ENCODE data around the gene GALNT16. TPM values are rescaled to one million over a fixed set of nuclear protein-coding genes. Genes with fewer than 3 reads are reported as not detected.
"Not testable (repeated sequence)": the region's sequence is repeated elsewhere in the genome, so short reads cannot be mapped to it uniquely, and the experiment has no call there.

Gene GALNT16
- total RNA-seq, 1 experiment from 2014 or later, result 8.6 TPM

- no peak overlapping the region for H3K27ac ChIP-seq
- H3K4me3 ChIP-seq, result no peak overlapping the region
- H3K27me3 ChIP-seq, result no peaks in the 10 kb centered on the region
- DNase-seq, result no peak
- H3K4me1 ChIP-seq, result no peaks in the 10 kb centered on the region; the same call in 1 of the 2 replicates
- H3K36me3 ChIP-seq, result peaks cover 83% of the 10 kb centered on the region
- H3K9me3 ChIP-seq (replicated peaks), result no peaks in the 10 kb centered on the region
Measured at GRCh38 chr14:69387311-69387710, 127.4 kb downstream of the GALNT16 start.

DNA sequence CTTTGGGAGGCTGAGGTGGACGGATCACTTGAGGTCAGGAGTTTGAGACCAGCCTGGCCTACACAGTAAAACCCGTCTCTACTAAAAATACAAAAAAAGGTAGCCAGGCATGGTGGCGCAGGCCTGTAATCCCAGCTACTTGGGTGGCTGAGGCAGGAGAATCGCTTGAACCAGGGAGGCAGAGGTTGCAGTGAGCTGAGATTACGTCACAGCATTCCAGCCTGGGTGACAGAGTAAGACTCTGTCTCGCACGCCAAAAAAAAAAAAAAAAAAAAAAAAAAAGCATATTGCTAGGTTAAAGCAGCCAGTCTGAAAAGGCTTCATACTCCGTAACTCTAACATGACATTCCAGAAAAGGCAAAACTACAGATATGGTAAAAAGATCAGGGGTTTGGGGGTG, 131.4 kb downstream of the GALNT16 start:
- H3K27ac ChIP-seq; H3K4me3 ChIP-seq; H3K27me3 ChIP-seq; DNase-seq; H3K9me3 ChIP-seq (replicated peaks); H3K4me1 ChIP-seq: not testable (repeated sequence)
- peaks cover 84% of the 10 kb centered on the region for H3K36me3 ChIP-seq

- DNase-seq, result no peak
- Histone ChIP-seq H3K4me3 (no peak overlapping the region), H3K27me3 (no peaks in the 10 kb centered on the region), H3K27ac (no peak overlapping the region), H3K4me1 (peaks cover 4% of the 10 kb centered on the region), H3K36me3 (peaks cover 82% of the 10 kb centered on the region), H3K9me3 (replicated peaks) (no peaks in the 10 kb centered on the region)
Measured at GRCh38 chr14:69392481-69392880, 132.5 kb downstream of the GALNT16 start.

DNA sequence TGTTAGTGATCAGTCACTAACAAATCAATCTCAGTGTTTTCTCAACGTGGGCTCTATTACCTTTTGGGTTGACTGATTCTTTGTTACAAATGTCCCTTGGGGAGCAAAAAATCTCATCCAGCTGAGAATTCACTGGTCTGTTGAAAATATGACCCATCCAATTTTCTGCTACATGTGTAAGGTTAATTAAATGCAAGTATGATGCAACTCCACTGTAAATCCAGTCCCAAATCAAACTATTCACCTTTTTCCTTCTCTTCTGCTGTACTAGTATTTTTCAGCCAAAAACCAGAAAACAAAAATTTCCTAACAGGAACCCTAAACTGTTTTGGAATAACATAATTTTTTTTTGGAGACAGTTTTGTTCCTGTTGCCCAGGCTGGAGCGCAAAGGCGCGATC, 136.0 kb downstream of the GALNT16 start:
- DNase-seq, result no peak
- H3K36me3 ChIP-seq, result peaks cover 59% of the 10 kb centered on the region
- H3K27me3 ChIP-seq, result no peaks in the 10 kb centered on the region
- no peak overlapping the region for H3K27ac ChIP-seq
- no peak overlapping the region for H3K4me3 ChIP-seq
- peaks cover 7% of the 10 kb centered on the region for H3K4me1 ChIP-seq
- H3K9me3 ChIP-seq (replicated peaks), result no peaks in the 10 kb centered on the region

DNA sequence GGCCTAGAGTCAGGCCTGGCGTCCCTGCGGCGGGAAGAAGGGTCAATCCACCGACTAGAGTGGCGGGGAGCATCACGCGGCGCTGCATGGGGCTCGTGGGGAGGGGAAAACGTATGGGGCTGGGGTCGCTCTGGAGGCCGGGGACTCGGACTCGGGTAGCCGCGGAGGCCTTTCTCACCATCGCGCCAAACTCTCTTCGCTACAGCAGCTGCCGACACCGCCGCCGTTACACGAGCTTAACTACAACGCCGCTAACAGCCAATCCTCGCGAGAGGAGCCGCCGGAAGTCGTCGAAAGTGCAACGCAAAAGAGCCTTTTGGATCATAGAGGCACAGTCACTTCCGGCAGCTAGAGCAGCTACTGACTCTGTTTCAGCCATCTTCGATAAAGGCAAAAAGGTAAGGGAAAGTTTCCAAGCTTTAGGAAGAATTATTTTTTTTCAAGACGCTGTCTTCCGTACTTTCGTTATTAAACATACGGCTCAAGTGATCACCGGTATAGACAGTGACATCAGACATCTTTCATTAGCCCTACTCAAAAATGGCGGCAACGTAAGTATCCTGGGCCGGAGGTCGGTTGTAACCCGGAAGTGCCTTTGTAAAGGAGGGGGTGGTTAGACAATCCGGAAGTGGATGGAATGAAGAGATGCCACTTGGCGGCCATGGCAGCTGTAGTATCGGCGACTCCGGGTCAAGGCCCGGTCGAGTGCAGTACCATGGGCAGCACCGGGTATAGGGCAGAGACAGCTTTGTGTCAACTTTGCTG, 138.3 kb downstream of the GALNT16 start, which contains the start of the genes ERH and SLC39A9:
Gene ERH (minus strand): TSS at position 247 of the 765 bp plus-strand sequence. CDS start 66 bp downstream, at position 181.
Gene SLC39A9 (plus strand): TSS at position 640 of the 765 bp plus-strand sequence. CDS start 678 bp downstream, outside the sequence.
- DNase-seq, result peak; percentile 95 to 97
- H3K27ac ChIP-seq, result peak within 1 kb of the TSS; percentile 97
- H3K36me3 ChIP-seq, result peaks cover 45% of the 10 kb centered on the region
- no peaks in the 10 kb centered on the region for H3K9me3 ChIP-seq (replicated peaks)
- peak within 1 kb of the TSS; percentile 98 for H3K4me3 ChIP-seq
- peaks cover 13% of the 10 kb centered on the region for H3K4me1 ChIP-seq
- no peaks in the 10 kb centered on the region for H3K27me3 ChIP-seq

DNA sequence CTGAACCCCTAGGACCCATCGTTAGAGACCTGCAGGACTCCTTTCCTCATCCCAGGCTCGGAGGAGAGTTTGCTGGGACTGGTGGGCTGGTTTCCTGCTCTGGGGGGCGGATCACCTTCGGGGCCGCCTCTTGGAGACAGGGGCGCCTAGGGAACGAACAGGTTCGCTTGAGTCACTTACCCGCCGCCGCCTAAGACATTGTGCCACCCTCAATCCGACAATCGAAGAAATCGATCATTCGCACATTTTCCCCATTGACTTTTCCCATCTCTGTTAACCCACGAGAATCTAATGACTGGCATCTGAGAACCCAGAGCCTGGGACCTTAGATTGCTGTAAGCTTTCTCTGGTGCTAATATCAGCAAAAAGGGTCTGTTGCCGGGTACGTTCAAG, 138.9 kb downstream of the GALNT16 start:
- DNase-seq, result no peak

DNA sequence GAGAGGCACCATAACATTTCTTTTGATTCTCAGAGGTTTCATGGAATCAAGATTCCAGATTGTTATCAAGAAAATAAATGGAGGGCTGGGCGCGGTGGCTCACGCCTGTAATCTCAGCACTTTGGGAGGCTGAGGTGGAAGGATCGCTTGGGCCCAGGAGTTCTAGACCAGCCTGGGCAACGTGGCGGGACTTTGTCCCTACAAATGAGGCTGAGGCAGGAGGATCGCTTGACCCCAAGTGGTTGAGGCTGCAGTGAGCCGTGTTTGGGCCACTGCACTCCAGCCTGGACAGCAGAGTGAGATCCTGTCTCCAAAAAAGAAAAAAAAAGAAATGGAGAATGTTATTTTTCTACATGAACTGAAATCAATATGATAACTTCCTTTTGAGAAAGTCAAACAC, 139.8 kb downstream of the GALNT16 start:
- H3K4me1 ChIP-seq, result peaks cover 13% of the 10 kb centered on the region
- H3K36me3 ChIP-seq, result peaks cover 38% of the 10 kb centered on the region
- no peaks in the 10 kb centered on the region for H3K27me3 ChIP-seq
- H3K27ac ChIP-seq, result no peak overlapping the region
- DNase-seq, result no peak
- H3K4me3 ChIP-seq, result peak overlapping the region; percentile 98
- no peaks in the 10 kb centered on the region for H3K9me3 ChIP-seq (replicated peaks)

More for the DNA sequence above, 138.9 kb downstream of the GALNT16 start:
- Histone ChIP-seq H3K27me3 (no peaks in the 10 kb centered on the region), H3K9me3 (replicated peaks) (no peaks in the 10 kb centered on the region), H3K36me3 (peaks cover 40% of the 10 kb centered on the region), H3K27ac (peak overlapping the region; percentile 97), H3K4me3 (peak overlapping the region; percentile 98), H3K4me1 (peaks cover 13% of the 10 kb centered on the region)

GRCh38 chr14:69400154-69400553, 140.2 kb downstream of the GALNT16 start:
- peaks cover 36% of the 10 kb centered on the region for H3K36me3 ChIP-seq
- H3K27me3 ChIP-seq, result no peaks in the 10 kb centered on the region
- no peak for DNase-seq
- H3K4me3 ChIP-seq, result peak overlapping the region; percentile 98
- H3K9me3 ChIP-seq (replicated peaks), result no peaks in the 10 kb centered on the region
- no peak overlapping the region for H3K27ac ChIP-seq
- peaks cover 13% of the 10 kb centered on the region for H3K4me1 ChIP-seq

- Histone ChIP-seq H3K9me3 (replicated peaks) (no peaks in the 10 kb centered on the region), H3K4me1 (peaks cover 9% of the 10 kb centered on the region), H3K4me3 (no peak overlapping the region), H3K27me3 (no peaks in the 10 kb centered on the region), H3K27ac (no peak overlapping the region), H3K36me3 (peaks cover 25% of the 10 kb centered on the region)
- no peak for DNase-seq
Measured at GRCh38 chr14:69401841-69402240, 141.9 kb downstream of the GALNT16 start.

DNA sequence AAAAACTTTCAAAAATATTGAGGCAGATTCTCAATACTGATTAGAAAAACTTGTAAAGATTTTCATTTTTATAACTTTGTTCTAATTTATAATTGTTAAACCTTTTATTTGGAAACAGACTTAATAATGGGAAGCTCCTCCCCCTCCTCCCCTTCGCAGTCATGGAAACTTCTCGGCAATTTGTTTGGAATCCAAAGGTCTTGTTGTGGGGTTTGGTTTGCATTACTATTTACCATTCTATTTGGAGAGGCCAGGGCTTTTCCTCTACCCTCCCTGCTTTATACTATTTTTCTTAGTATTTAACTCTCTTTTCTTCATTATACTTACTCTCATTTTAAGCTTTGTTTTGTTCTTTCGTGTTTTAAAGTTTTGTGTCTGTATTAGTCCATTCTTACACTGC, 144.5 kb downstream of the GALNT16 start:
- Histone ChIP-seq H3K9me3 (replicated peaks) (no peaks in the 10 kb centered on the region), H3K27me3 (no peaks in the 10 kb centered on the region), H3K36me3 (peaks cover 20% of the 10 kb centered on the region), H3K4me3 (no peak overlapping the region), H3K27ac (no peak overlapping the region), H3K4me1 (peaks cover 9% of the 10 kb centered on the region)
- no peak for DNase-seq

DNA sequence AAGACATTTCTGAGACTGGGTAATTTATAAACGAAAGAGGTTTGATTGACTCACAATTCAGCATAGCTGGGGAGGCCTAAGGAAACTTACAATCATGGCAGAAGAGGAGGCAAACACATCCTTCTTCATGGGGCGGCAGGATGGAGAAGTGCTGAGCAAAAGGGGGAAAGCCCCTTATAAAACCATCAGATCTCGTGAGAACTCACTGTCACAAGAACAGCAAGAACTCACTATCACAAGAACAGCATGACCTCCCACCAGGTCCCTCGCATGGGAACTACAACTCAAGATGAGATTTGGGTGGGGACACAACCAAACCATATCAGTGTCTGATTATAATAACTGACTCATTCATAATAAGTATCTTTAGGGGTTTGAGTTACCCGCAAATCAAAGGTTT, 144.9 kb downstream of the GALNT16 start:
- DNase-seq, result no peak
- peaks cover 20% of the 10 kb centered on the region for H3K36me3 ChIP-seq
- H3K9me3 ChIP-seq (replicated peaks), result no peaks in the 10 kb centered on the region
- no peaks in the 10 kb centered on the region for H3K27me3 ChIP-seq
- peaks cover 9% of the 10 kb centered on the region; the same call in 1 of the 2 replicates for H3K4me1 ChIP-seq
- H3K27ac ChIP-seq, result no peak overlapping the region
- no peak overlapping the region for H3K4me3 ChIP-seq

GRCh38 chr14:69405762-69406161, 145.8 kb downstream of the GALNT16 start:
- Histone ChIP-seq H3K4me1 (peaks cover 6% of the 10 kb centered on the region; the same call in 1 of the 2 replicates), H3K9me3 (replicated peaks) (no peaks in the 10 kb centered on the region), H3K27me3 (no peaks in the 10 kb centered on the region), H3K36me3 (peaks cover 20% of the 10 kb centered on the region), H3K27ac (no peak overlapping the region), H3K4me3 (no peak overlapping the region)
- no peak for DNase-seq

Other genes with a start within 250 kb of the GALNT16 start
- 27.7 and 29.0 TPM in 2 replicates for gene DCAF5, start 107.0 kb upstream of the GALNT16 start, total RNA-seq (2014; rRNA removed; shearing (Covaris generic))
- 9.8 and 10.0 TPM in 2 replicates for gene EXD2, start 68.7 kb upstream of the GALNT16 start, total RNA-seq (2014; rRNA removed; shearing (Covaris generic))
- gene ERH, start 138.1 kb downstream of the GALNT16 start, total RNA-seq (2014; rRNA removed; shearing (Covaris generic)), result 195 and 212 TPM in 2 replicates
- gene SLC39A9, start 138.5 kb downstream of the GALNT16 start, total RNA-seq (2014; rRNA removed; shearing (Covaris generic)), result 68.7 and 78.1 TPM in 2 replicates
- gene PLEKHD1, start 224.6 kb downstream of the GALNT16 start, total RNA-seq (2014; rRNA removed; shearing (Covaris generic)), result 0.28 and 0.30 TPM in 2 replicates

Measured in SJCRH30 (cell line).